Measurements from ENCODE around the gene SLC22A12. TPM values are rescaled to one million over a fixed set of nuclear protein-coding genes. Genes with fewer than 3 reads are reported as not detected.

SLC22A12 gene
- total RNA-seq, 6 experiments from 2014 or later = 0.22 to 0.80 (median 0.74) TPM; not detected in 3

- no peaks in the 10 kb centered on the region for H3K4me1 ChIP-seq
- H3K27ac ChIP-seq = no peak overlapping the region
- no CpG with 5 or more reads among the region's 2 CpGs for WGBS (ENCODE audit: insufficient coverage, low coverage, low lambda C conversion rate, missing lambda C conversion rate)
- intact Hi-C loops (cut with DNase I) = no loop called here
- ATAC-seq (peak in 1 of 4 donors; percentile 8), DNase-seq (peak in 1 of 3 donors; percentile 34)
- no peak overlapping the region for H3K4me3 ChIP-seq
- H3K9me3 ChIP-seq = no peaks in the 10 kb centered on the region
- H3K27me3 ChIP-seq = no peaks in the 10 kb centered on the region
- no peaks in the 10 kb centered on the region for H3K36me3 ChIP-seq
- no peak for TF ChIP-seq POLR2A (IDR thresholded peaks at IDR 0.05)
These were observed 20.2 kb downstream of the SLC22A12 start for GRCh38 chr11:64611176-64611575.

DNA sequence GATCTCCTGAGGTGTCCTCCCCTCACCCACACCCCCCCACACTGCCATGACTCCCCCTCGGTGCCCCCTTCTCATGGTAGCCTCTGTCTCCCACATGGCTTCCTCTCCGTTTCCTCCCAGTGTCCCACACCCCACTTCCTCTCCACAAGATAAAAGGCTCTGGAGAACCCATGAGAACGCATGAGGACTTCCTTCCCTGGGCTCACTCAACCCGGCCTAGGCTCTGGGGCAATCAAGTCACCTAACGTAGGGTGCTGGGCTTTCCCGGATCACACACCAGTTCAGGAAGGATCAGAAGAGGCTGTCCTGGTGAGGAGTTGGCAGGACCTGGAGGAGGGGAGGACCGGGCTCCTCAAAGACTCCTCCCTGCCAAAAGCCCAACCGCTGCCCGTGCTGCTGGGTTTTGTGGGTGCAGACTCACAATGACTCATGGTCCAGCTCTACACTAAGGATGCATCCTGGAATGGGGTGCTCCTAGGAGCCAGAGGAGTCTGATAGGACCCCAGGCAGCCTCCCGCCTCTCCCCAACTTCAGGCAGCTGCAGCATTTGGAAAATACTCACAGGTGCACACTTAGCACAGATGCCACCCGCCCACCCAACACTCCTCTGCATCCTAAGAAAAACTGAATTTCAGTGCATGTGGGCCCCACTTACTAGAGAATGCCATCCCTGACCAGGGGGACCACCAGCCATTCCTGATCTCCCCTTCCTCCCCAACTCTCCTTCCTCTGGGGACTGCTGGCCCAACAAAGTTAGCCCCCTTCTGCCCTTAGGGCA lies 21.0 kb downstream of the SLC22A12 start:
- no peak overlapping the region for H3K4me3 ChIP-seq
- DNase-seq (no peak), ATAC-seq (peak in 3 of 4 donors; percentile 16 to 31 (median 18))
- H3K9me3 ChIP-seq = no peaks in the 10 kb centered on the region
- intact Hi-C loops (cut with DNase I) = no loop called here
- H3K27ac ChIP-seq = no peak overlapping the region
- H3K27me3 ChIP-seq = no peaks in the 10 kb centered on the region
- 70% methylated on average over 5 of the region's 11 CpGs for WGBS (ENCODE audit: insufficient coverage, low coverage, low lambda C conversion rate, missing lambda C conversion rate)
- TF ChIP-seq POLR2A (IDR thresholded peaks at IDR 0.05) (no peak), CTCF (IDR thresholded peaks at IDR 0.05) (no peak)
- H3K36me3 ChIP-seq = no peaks in the 10 kb centered on the region
- H3K4me1 ChIP-seq = no peaks in the 10 kb centered on the region

DNA sequence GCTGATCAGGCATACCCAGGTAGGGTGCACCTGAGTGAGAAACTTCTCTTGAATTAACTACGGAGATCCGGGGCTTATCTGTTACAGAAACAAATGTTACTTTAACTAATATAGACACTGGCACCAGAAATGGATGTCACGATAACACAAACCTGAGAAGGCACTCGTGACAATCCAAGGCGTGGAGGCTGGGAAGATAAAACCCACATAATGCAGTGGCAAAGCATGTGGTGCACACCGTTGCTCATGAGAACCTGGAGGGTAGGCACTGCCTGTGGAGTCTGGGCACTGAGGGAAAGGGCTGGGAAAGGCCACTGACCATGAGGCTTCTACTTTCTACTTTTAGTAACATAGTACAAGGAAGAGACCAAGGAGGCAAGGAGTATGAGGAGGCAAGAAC lies 22.6 kb downstream of the SLC22A12 start:
- no peak for ATAC-seq
- H3K27ac ChIP-seq = no peak overlapping the region
- 71% methylated on average over 6 of the region's 6 CpGs for WGBS (ENCODE audit: insufficient coverage, low coverage, low lambda C conversion rate, missing lambda C conversion rate)

GRCh38 chr11:64614917-64615316 lies 23.9 kb downstream of the SLC22A12 start:
- TF ChIP-seq POLR2A (IDR thresholded peaks at IDR 0.05) (no peak), CTCF (IDR thresholded peaks at IDR 0.05) (no peak)
- DNase-seq (no peak), ATAC-seq (no peak)
- Histone ChIP-seq H3K27ac (no peak overlapping the region), H3K36me3 (no peaks in the 10 kb centered on the region), H3K4me1 (peaks cover 0 to 12% (median 0%) of the 10 kb centered on the region in 4 donors), H3K9me3 (no peaks in the 10 kb centered on the region), H3K27me3 (no peaks in the 10 kb centered on the region), H3K4me3 (no peak overlapping the region)
- WGBS (ENCODE audit: insufficient coverage, low coverage, low lambda C conversion rate, missing lambda C conversion rate) = no CpG with 5 or more reads among the region's 5 CpGs
- intact Hi-C loops (cut with DNase I) = no loop called here

More for the DNA sequence above, 22.6 kb downstream of the SLC22A12 start:
- no peaks in the 10 kb centered on the region for H3K9me3 ChIP-seq
- no peaks in the 10 kb centered on the region for H3K36me3 ChIP-seq
- no peaks in the 10 kb centered on the region for H3K27me3 ChIP-seq
- intact Hi-C loops (cut with DNase I) = no loop called here
- peaks cover 0 to under 1% (median 0%) of the 10 kb centered on the region in 4 donors for H3K4me1 ChIP-seq
- no peak for DNase-seq
- H3K4me3 ChIP-seq = no peak overlapping the region
- TF ChIP-seq CTCF (IDR thresholded peaks at IDR 0.05) (no peak), POLR2A (IDR thresholded peaks at IDR 0.05) (no peak)

DNA sequence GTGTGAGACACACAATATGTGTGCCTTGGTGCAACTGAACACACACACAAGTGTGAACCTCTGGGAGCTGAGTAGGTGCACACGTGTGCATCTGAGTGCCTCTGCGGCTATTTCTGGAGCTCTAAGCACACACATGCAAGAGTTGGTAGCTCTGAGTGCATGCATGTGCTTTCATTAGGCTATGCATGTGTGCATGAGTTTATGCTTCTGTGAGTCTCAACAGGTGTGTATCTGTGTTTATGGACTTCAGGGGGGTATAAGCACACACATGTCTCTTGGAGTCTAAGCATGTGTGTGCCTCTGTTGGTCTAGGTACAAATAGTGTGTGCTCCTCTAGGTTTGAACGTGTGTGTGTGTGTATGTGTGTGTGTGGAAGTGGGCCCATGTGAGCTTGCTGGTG lies 25.8 kb downstream of the SLC22A12 start:
- 80% methylated on average over 2 of the region's 3 CpGs for WGBS (ENCODE audit: insufficient coverage, low coverage, low lambda C conversion rate, missing lambda C conversion rate)
- ATAC-seq (no peak), DNase-seq (no peak)
- TF ChIP-seq POLR2A (IDR thresholded peaks at IDR 0.05) (no peak), CTCF (IDR thresholded peaks at IDR 0.05) (no peak)
- H3K27me3 ChIP-seq = no peaks in the 10 kb centered on the region
- H3K36me3 ChIP-seq = no peaks in the 10 kb centered on the region
- intact Hi-C loops (cut with DNase I) = no loop called here
- H3K27ac ChIP-seq = no peak overlapping the region
- no peaks in the 10 kb centered on the region for H3K9me3 ChIP-seq
- H3K4me1 ChIP-seq = peaks cover 0 to 24% (median 0%) of the 10 kb centered on the region in 4 donors
- no peak overlapping the region for H3K4me3 ChIP-seq

All from right lobe of liver (tissue), 6 donors.